OCI-LY1 (cell line): ENCODE measurements around the gene KCNA3.

Source experiments
- CTCF ChIP-seq: fragments of 200-600 bp; sonication (generic), shearing (Covaris generic); IDR thresholded peaks from 2 replicates; pipeline ENCODE4 v1.5.1; 2017; ENCODE audit warnings: mild to moderate bottlenecking, antibody characterized with exemption, low read length, moderate library complexity, mixed read lengths
- EZH2 ChIP-seq: fragments of 200-600 bp; sonication (generic), shearing (Covaris generic); IDR thresholded peaks from 2 replicates; pipeline ENCODE4 v1.8.0; 2017; ENCODE audit warnings: borderline replicate concordance, mixed run types, mild to moderate bottlenecking, antibody characterized with exemption, low read length, moderate library complexity, mixed read lengths

GRCh38 chr1:110668549-110668948, 6.2 kb downstream of the KCNA3 start:
- no peak for TF ChIP-seq CTCF
- no peak for TF ChIP-seq EZH2
